Kidney (tissue), 14 donors: ENCODE data around the gene UBASH3A. TPM values are rescaled to one million over a fixed set of nuclear protein-coding genes. Genes with fewer than 3 reads are reported as not detected.

Source experiments
- DNase-seq, 5 donors: peaks; one replicate each; pipeline ENCODE4 v3.0.0-alpha.2; 2013 to 2020
- FAIRE-seq: peaks from 2 replicates; lab custom pipeline; 2012; peaks lifted over from hg19 to GRCh38; lab: Jason Lieb, UNC
- H3K27ac ChIP-seq, 2 donors: one replicate each; pipeline ENCODE4 v1.7.0; 2013; ENCODE audit warnings: low read depth in 2 of 2, low read length in 2 of 2, inconsistent platforms in 1 of 2
- H3K27me3 ChIP-seq: one replicate; pipeline ENCODE4 v1.7.1; 2013; ENCODE audit warnings: low read length, inconsistent platforms; ENCODE audit not compliant: control insufficient read depth, insufficient read depth
- H3K36me3 ChIP-seq, 3 donors: one replicate each; pipeline versions ENCODE4 v1.7.0 to v1.7.1; 2013; ENCODE audit warnings: low read length in 3 of 3, control low read depth in 1 of 3, inconsistent platforms in 1 of 3; ENCODE audit not compliant: insufficient read depth in 3 of 3, control insufficient read depth in 2 of 3
- H3K4me1 ChIP-seq, 3 donors: one replicate each; pipeline versions ENCODE4 v1.7.0 to v1.7.1; 2013; ENCODE audit warnings: low read length in 3 of 3, inconsistent platforms in 1 of 3, low read depth in 1 of 3; ENCODE audit not compliant: control insufficient read depth in 2 of 3, insufficient read depth in 2 of 3
- H3K4me3 ChIP-seq, 3 donors: one replicate each; pipeline versions ENCODE4 v1.7.0 to v1.8.1; 2013; ENCODE audit warnings: low read length in 3 of 3, control low read depth in 1 of 3, inconsistent platforms in 1 of 3
- H3K9ac ChIP-seq, 3 donors: one replicate each; pipeline versions ENCODE4 v1.7.0 to v1.7.1; 2013; ENCODE audit warnings: low read length in 3 of 3, control low read depth in 1 of 3, inconsistent platforms in 1 of 3
- H3K9me3 ChIP-seq, 3 donors: one replicate each; pipeline versions ENCODE4 v1.7.0 to v1.7.1; 2013; ENCODE audit warnings: low read length in 3 of 3, control low read depth in 1 of 3, inconsistent platforms in 1 of 3; ENCODE audit not compliant: control insufficient read depth in 2 of 3, insufficient read depth in 1 of 3
- CTCF ChIP-seq: IDR thresholded peaks from 3 replicates; pipeline ENCODE4 v1.5.1; 2012; ENCODE audit warnings: mild to moderate bottlenecking, moderate library complexity, borderline replicate concordance; ENCODE audit not compliant: insufficient read depth; ENCODE audit errors: extremely low read depth
- intact Hi-C: fragments of 100-400 bp; cut with DNase I; formaldehyde crosslinking; loops from one replicate; pipeline ENCODE4 v1.11.1; 2022
- polyA plus RNA-seq: library from polyadenylated mRNA; stranded (reverse); fragments of 350-450 nt; fragmentation: Illumina TruSeq; extraction: RNeasy Lipid Tissue Mini Kit (QIAGEN cat#74804); gene quantifications from one replicate; pipeline ENCODE4 v1.2.3, GENCODE V29; 2014; ENCODE audit warnings: low read depth, low replicate concordance; ENCODE audit not compliant: insufficient read depth
- total RNA-seq: library from RNA; stranded (reverse); fragmentation: NEBNext Ultra II Directional; extraction: Animal tissue kit (Norgen Biotek cat#: 25700); gene quantifications from one replicate; pipeline ENCODE4 v1.2.1, GENCODE V29; 2021
- donor health status: control.
- donor health status: control.
- donor health status: control.
- donor health status: control.
- donor health status: control.
- donor health status: DM: yes; HTN: yes; CAD: no.
- donor health status: Normal renal cell carcinoma (clear cell type).

The UBASH3A gene
- total and polyA plus RNA-seq, 2 donors from 2014 or later, result 2.7 TPM; not detected in 1

- peaks cover 0 to 6% (median 0%) of the 10 kb centered on the region in 3 donors for H3K9me3 ChIP-seq
- H3K9ac ChIP-seq, result no peak overlapping the region
- DNase-seq, result peak in 1 of 5 donors; percentile 22
- no peak overlapping the region for H3K4me3 ChIP-seq
- no peak overlapping the region for H3K27ac ChIP-seq
- no peak for TF ChIP-seq CTCF
- no peaks in the 10 kb centered on the region for H3K27me3 ChIP-seq
- H3K36me3 ChIP-seq, result no peaks in the 10 kb centered on the region
- no peak for FAIRE-seq
- intact Hi-C loops, result no loop called here
- H3K4me1 ChIP-seq, result no peaks in the 10 kb centered on the region
These were observed 18.7 kb upstream of the UBASH3A start for GRCh38 chr21:42384989-42385388.

GRCh38 chr21:42385619-42386018, 18.1 kb upstream of the UBASH3A start:
- Histone ChIP-seq H3K9me3 (peaks cover 0 to 6% (median 0%) of the 10 kb centered on the region in 3 donors), H3K27me3 (no peaks in the 10 kb centered on the region), H3K4me1 (no peaks in the 10 kb centered on the region), H3K27ac (no peak overlapping the region), H3K4me3 (no peak overlapping the region), H3K9ac (no peak overlapping the region), H3K36me3 (no peaks in the 10 kb centered on the region)
- no peak for TF ChIP-seq CTCF
- intact Hi-C loops, result no loop called here
- FAIRE-seq, result no peak
- peak in 1 of 5 donors; percentile 15 for DNase-seq

- intact Hi-C loops, result no loop called here
- no peaks in the 10 kb centered on the region for H3K36me3 ChIP-seq
- H3K9ac ChIP-seq, result no peak overlapping the region
- no peaks in the 10 kb centered on the region for H3K27me3 ChIP-seq
- no peak overlapping the region for H3K4me3 ChIP-seq
- no peak for TF ChIP-seq CTCF
- FAIRE-seq (no peak), DNase-seq (no peak)
- H3K9me3 ChIP-seq, result peaks cover 0 to 6% (median 0%) of the 10 kb centered on the region in 3 donors
- H3K27ac ChIP-seq, result no peak overlapping the region
- H3K4me1 ChIP-seq, result no peaks in the 10 kb centered on the region
These were observed 17.6 kb upstream of the UBASH3A start for GRCh38 chr21:42386034-42386591.

- H3K27me3 ChIP-seq, result no peaks in the 10 kb centered on the region
- intact Hi-C loops, result no loop called here
- no peak overlapping the region for H3K9ac ChIP-seq
- H3K4me3 ChIP-seq, result no peak overlapping the region
- peaks cover 0 to 2% (median 0%) of the 10 kb centered on the region in 3 donors for H3K9me3 ChIP-seq
- FAIRE-seq, result no peak
- DNase-seq, result no peak
- TF ChIP-seq CTCF, result no peak
- no peaks in the 10 kb centered on the region for H3K4me1 ChIP-seq
- no peak overlapping the region for H3K27ac ChIP-seq
- H3K36me3 ChIP-seq, result no peaks in the 10 kb centered on the region
These were observed 16.5 kb upstream of the UBASH3A start for GRCh38 chr21:42387164-42387563.
